HG03457 (cell line): Measurements from ENCODE around the gene RERE.
"Not testable (repeated sequence)": the region's sequence is repeated elsewhere in the genome, so short reads cannot be mapped to it uniquely, and the experiment has no call there.

ENCODE experiments used
- ATAC-seq: cut with Tn5 transposase; IDR thresholded peaks from one replicate; pipeline ENCODE4 v1.9.1; 2021; ENCODE audit warnings: moderate number of reproducible peaks; ENCODE audit not compliant: unreplicated experiment

RERE gene

DNA sequence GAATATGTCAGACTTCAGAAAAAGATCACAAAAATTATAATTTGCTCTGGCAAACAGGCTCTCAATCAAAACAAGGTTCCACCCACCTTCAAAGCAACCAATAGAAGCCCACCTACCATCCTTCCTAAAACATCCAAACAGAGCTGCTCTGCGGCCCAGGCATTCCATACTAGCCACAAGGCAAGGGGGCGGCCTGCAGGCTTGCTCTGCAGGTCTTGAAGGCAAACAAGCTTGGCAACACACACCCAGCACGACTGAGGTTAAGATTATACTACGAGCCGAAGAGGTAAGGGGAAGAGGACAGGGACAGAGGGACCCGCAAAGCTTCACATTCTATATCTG is 292.3 kb downstream of the RERE start:
- no peak for ATAC-seq

DNA sequence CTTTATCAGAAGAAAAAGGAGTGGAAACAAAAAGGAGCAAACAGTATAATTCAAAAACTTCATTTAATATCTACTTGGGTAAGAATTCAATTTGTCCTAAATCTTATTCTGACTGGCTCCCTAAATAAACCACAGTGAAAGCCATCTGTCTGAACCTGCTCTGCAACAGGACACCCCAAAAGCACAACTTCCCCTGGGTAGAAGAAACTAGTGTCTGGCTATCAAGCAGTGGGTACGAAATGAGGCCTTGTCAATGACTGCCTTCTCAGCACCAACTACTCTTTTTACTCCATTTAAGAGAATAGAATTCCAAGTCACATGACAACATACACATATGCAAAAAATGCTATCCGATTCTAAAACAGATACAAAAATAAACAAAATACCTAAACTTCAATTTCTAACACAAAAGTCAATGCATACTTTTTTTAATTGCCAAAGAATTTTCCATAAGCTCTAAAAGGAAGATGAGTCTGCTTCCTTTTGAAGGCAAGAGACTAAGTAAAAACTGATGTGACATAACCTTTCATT is 292.7 kb downstream of the RERE start:
- no peak for ATAC-seq

DNA sequence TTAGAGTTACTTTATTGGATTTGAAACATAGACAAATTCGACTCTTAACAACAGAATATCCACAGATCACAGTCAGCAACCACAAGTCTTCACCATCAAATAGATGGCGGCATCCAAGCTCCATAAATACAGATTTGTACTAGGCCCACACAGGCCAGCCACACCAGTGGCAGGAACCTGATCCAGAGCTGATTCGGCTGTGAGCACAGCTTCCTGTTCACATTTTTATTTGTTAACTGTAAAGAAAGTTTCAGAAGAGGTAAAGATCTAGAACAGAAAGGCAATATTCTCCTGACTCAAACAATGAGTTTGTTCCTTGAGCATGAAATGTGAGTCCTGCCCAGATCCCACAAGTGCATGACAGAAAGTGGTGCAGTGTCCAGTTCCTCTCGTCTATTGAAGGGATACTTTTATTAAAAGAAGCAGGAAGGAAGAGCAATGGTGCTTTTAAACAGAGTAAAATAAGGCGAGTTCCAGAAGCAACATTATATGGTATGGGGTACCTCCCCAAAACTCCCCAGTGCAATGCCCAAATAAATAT is 293.7 kb downstream of the RERE start:
- no peak for ATAC-seq

DNA sequence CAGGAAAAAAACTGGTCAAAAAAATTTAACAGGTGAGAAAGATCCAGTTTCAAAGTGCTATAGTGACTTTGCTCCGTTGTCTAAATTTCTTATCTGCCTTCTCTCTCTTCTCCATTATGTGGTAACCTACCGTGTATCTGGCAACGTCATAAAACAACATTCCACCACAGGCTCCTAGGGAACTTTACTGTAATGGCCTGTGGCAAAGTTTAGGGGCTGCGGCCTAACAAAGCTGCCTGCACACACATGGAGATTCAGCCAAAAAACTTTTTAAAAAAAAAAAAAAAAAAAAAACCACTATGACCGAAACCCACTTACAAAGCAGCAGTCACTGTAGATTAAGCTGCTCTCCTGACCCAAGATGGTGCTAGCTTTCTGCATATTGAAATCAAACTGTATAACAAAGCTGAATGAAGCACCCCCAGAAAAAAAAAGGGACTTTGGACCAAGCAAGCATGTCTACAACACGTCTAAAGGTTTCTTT is 296.9 kb downstream of the RERE start:
- ATAC-seq = no peak

DNA sequence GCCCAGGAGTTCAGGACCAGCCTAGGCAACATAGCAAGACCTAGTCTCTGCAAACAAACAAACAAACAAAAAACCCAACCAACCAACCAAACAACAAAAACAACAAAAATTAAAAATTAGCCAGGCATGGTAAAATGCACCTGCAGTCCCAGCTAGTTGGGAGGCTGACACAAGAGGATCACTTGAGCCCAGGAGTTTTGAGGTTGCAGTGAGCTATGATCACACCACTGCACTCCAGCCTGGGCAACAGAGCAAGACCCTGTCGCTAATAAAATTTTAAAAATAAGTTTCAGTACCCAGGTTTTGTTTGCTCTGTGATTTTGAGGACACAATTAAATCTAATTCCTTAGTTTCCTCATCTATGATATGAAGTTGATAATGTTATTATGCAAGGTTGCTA is 298.3 kb downstream of the RERE start:
- ATAC-seq = no peak

DNA sequence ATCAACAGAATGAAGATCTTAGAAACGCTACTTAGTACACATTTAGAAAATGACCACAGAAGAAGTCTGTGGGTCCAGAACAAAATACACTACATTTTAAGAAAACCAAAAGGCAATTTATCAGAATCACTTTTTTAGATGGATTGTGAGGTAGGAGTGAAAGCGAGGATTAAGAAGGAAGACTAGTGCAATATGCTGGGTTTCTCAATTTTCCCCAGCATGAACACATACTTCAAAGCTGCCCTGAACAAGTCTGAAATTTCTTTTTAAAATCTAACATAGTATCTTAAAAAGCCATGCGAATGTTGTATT is 299.0 kb downstream of the RERE start:
- no peak for ATAC-seq

DNA sequence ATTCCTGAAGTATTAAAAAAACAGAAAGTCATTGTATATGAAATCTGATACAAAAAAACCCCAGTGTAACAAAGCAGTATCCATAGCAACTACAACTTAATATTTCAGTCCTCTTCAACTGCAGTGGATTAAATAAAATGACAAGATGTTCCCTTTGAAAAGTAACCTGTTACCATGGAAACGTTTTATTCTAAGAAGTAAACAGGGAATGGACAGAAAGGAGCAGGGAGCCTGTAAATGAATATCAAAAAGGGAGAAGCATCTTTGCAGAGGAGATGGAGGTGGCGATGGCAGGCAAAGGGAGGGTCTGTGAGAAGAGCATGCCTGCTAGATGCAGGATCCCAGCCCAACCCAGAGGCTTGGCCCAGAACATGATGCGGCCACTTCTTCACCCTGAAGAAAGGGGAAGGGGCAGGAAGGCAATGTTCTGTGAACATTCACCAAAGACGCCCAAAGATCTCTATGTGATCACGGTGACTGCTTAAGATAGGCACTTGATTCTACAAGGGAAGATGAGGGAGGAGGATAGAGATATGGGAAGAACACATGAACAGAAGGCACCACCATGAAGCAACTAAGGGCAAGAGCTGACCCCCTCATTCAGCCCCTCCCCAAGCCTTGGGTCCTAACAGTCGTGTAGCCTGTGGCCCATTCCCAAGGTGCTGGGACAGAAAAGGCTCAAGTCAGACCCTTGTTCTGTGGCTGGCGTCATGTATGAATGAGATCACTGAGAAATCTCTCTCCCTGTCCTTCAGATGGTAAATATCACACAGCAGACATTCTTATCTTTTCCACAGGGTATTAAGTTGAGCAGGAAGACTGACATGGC is 299.6 kb downstream of the RERE start:
- no peak for ATAC-seq

DNA sequence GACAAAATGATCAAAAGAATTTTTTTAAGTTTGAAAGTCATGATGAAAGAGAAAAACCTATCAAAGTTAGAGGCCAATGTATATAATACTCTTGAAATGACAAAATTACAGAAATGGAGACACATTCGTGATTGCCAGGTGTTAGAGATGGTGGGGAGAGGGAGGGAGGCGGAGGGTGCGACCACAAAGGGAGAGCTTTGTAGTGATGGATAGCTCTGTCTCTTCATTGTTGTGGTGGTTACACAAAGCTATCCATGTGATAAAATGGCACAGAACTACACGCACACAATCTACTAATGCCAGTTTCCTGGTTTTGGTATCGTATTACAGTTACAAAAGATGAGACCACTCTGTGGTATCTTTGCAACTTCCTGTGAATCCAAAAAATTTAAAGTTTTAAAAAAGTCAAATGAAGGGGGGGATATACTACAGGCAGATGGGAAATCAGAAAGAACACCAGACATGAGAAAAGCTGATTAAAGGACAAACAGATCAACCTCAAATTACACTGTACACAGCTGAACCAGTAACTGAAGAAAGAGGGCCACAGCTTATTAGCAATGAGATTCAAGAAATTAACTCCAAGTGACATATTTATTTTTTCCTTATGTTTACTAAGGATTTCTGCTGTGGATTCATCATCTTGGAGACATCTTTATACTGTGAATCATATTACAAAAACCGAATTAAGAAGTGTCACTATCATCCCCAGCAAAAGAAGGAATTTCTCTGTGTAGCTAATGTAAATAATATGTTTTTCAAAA is 300.5 kb downstream of the RERE start:
- ATAC-seq = no peak

DNA sequence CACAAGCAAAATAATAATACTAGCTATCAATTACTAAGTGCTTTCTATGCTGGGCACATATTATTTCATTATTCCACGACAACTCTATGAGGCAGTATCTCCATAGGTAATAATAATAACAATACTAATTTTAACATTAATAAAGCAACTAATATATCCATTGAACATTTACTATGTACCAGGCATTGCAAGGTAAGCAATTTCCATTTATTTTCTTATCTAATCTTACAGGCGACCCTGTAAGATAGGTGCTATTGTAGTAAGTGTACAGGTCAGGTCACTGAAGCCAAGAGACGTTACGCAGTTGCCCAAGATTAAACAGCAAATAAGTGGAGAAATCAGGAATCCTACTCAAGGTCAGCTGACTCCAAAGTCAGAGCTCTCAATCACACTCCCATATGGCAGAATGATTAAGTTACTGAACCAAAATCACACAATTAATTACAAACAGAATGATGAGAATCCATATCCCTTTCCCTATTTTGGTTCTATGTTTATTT is 301.1 kb downstream of the RERE start:
- no peak for ATAC-seq

DNA sequence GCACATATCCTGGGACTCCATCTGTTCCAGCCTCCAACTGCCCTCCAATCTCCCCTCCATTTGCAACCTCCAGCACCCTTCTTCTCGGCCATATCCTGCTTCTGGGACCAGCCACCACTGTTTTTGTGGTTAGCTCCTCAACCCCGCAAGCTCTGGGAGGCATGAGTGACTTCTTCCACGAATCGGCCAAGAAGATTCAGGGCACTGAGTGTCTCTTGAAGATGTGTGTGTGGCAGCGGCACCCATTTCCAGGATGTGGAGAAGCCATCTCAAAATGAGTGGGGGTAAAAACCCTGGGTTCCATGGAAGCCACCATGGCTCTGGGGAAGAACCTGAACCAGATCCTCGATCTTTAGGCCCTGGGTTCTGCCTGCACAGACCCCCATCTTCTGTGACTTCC is 304.9 kb downstream of the RERE start:
- ATAC-seq = no peak

DNA sequence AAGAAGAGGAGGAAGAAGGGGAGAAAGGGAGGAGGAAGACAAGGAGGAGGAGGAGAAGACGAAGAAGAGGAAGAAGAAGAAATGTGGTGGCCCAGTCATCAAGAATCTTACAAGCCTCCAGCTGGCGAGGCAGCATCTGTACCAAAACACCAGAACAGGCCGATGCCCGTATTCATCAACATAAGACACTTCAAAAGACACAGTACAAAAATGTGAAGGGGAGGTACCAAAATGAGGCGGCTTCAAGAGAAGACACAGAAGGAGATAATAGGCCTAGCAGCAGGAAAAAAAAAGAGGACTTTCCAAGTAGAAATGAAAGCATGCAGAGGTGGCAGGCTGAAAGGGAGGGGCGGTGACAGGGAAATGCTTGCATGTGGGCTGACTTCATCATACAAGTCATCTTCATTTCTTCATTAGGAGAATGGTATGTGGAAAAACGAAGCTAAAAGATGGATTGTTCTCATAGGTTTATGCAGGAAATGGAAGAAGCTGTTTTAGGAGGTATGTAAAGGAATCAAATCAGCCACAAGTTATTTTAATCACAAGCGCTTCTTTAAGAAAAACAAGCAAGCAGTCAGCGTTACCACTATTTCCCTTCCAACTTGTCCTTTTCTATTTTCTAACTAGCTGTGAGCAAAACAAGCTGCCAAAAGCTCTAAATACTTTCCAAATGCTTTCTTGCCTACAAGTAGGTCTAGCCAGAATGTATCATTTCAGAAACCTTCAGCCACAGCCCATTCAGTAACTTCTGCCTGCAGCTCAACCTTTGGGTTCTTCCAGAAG is 307.2 kb downstream of the RERE start:
- ATAC-seq = no peak

DNA sequence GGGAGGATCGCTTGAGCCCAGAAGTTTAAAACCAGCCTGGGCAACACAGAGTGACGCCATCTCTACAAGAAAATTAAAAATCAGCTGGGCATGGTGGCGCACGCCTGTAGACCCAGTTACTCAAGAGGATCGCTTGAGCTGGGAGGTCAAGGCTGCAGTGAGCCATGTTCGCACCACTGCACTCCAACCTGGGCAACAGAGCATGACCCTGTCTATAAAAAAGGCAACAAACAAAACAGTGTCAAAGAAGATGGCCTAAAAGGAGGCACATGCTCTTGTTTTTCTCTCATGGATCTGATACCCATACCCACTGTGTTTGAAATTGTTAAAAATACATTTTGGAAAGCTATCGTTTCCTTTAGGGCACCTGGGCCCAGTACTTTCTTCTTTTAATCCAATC is 307.9 kb downstream of the RERE start:
- no peak for ATAC-seq

DNA sequence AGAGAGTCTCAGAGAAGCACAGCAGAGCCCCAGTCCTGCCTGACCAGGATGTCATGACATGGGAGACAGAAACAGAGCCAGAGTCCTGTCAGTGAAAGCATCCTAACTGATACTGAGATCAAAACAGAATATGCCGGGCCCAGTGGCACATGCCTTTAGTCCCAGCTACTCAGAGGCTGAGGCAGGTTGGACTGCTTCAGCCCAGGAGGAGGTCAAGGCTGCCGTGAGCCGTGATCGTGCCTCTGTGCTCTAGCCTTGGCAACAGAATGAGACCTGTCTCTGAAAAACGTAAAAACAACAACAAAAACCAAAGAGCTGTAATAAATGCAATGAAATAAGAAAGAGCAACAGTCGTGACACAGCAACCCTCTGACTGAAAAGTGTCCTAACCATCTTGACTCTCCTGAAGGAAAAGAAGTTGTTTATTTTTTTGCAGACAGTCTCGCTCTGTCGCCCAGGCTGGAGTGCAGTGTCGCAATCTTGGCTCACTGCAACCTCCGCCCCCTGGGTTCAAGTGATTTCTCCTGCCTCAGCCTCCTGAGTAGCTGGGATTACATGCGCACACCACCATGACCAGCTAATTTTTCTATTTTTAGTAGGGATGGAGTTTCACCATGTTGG is 310.3 kb downstream of the RERE start:
- ATAC-seq = no peak

DNA sequence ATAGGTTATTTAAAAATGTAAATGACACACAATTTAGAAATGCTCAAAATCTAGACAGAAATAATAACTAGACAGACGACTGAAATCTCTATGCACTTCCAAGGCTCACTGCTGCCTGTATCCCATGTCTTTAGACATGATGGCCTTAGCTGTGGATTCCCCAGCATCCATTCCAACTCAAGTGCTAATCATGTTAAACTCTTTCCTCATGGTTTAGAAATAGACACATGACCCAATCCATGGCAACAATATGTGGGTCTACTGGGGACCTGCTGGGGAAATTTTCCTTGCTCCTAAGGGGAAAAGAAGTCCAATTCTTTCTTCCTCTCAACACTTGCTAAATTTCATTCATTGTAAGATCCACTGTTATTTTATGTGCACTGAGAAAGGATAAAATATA is 311.0 kb downstream of the RERE start:
- no peak for ATAC-seq

DNA sequence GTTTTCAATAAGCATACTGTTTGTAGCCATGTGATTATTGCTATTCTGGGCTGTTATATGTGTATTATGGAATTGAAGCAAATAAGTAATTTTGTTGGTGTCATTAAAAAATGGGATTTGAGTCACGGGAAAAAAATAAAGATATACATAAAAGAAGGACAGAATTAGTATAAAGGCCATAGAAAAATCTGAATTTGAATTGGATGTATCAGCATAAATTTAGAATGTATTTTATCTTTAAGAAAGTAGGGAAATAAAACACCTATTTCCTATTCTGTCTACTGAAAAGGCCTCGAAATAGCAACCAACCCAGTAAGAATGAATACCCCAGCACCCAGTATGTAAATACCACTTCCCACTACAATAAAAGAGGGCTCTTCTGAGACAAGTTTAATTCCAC is 313.6 kb downstream of the RERE start:
- ATAC-seq = no peak

DNA sequence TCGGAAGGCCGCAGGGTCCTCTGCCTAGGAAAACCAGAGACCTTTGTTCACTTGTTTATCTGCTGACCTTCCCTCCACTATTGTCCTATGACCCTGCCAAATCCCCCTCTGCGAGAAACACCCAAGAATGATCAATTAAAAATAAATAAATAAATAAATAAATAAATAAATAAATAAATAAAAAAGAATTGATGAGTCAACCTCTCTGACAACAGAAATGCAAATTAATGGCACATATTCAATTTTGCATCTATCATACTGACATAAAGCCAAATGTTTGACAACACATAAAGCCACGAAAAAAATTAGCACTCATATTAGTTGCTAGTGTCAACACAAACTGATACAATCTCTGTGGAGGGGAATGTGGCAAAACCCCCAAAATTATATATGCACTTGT is 314.5 kb downstream of the RERE start:
- not testable (repeated sequence) for ATAC-seq

DNA sequence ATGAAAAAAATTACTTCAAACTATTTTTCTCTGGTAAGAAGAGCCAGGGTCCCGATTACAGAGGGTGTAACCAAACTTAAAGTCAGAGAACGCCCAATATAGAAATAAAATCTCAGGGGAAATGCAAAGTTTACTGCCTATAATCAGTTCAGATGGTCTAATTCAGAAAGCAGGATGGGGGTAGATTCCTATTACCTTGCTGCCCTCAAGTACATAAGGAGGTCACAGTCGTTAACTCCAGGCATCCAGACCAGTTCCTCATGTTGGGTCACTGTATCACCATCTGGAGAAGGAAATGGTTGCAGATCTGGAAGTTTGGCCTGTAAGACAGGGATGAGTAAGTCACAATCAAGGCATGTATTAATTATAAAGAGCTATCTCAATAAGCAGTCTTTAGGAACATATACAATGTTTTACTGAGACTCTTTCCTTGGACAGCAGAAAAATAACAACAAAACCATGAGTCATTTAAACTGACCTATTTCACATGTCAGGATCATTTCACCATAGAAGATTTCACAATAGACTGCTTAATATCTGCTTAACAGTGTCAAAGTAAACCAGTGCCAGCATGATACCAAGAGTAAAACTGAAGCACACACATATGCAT is 320.1 kb downstream of the RERE start:
- no peak for ATAC-seq

DNA sequence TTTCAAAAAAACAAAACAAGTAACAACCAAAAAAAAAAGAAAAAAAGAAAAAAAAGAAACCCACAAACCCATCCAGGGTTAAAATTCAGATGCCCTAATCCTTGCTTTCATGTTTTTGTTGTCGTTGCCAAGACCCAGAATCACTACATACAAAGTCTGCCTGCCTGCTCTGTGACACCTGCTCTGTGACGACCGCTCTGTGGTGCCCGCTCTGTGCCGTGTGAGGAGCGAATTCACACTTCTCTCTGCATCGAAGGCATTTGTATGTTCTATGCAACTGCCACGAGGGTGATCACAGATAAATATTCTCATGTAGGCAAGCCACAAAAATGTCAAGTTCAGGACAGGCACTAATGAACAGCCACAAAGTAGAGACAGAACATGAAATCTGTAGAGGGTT is 321.0 kb downstream of the RERE start:
- no peak for ATAC-seq

DNA sequence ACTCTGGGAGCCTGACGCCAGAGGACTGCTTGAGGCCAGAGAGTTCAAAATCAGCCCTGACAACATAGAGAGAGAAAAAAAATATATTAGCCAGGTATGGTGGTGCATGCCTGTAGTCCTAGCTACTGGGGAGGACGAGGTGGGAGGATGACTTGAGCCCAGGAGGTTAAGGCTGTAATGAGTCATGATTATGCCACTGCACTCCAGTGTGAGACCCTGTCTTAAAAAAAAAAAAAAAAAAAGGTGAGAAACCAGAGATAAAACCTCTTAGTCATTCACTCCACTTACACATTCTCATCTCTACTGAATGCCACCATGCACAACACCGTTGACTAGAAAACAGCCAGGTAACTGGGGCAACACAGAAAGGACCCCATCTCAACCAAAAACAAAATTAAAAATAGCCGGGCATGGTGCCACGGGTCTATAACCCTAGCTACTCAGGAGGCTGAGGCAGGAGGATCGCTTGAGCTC is 321.5 kb downstream of the RERE start:
- ATAC-seq = no peak

DNA sequence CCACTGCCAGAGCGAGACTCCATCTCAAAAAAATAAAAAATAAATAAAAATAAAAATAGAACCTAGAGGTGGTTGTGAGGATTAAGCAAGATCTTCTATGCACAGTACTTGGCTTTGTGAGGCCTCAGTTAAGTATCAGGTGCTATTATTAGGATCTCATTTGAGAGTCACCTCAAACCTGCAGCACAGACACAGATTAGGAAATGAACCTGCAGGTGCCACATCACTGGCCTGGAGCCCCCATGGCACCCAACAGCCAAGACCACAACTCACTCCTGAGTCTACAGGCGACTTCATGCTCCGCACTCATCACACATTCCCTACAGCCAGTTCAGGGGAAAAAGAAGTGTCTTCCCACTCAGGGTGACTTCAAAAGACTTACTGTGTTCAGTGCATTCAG is 322.8 kb downstream of the RERE start:
- ATAC-seq = no peak
